Sigmoid colon (tissue), 7 donors: ENCODE results near the gene ETS1. TPM values are rescaled to one million over a fixed set of nuclear protein-coding genes. Genes with fewer than 3 reads are reported as not detected.

Experiments used
- DNase-seq: peaks from one replicate; pipeline ENCODE4 v3.0.0-alpha.2; 2019
- H3K27ac ChIP-seq, 4 donors: fragments of 200-600 bp; sonication (generic); one replicate each; pipeline ENCODE4 v1.5.1; 2016 to 2019; ENCODE audit warnings: mild to moderate bottlenecking in 1 of 4
- H3K27me3 ChIP-seq, 3 donors: fragments of 200-600 bp; sonication (generic); one replicate each; pipeline ENCODE4 v1.5.1; 2019; ENCODE audit warnings: mild to moderate bottlenecking in 1 of 3
- H3K36me3 ChIP-seq, 4 donors: fragments of 200-600 bp; sonication (generic); one replicate each; pipeline ENCODE4 v1.5.1; 2016 to 2019
- H3K4me1 ChIP-seq, 4 donors: fragments of 200-600 bp; sonication (generic); one replicate each; pipeline ENCODE4 v1.5.1; 2017 to 2019
- H3K4me3 ChIP-seq, 4 donors: fragments of 200-600 bp; sonication (generic); one replicate each; pipeline ENCODE4 v1.5.1; 2017 to 2019; ENCODE audit warnings: mild to moderate bottlenecking in 2 of 4, moderate library complexity in 1 of 4
- H3K9me3 ChIP-seq, 4 donors: fragments of 200-600 bp in 3 of 4; sonication (generic) in 3 of 4; one replicate each; pipeline versions ENCODE4 v1.5.1 to v1.6.1; 2013 to 2019
- CTCF ChIP-seq, 4 experiments: fragments of 450-650 bp in 3 of 4; fragments of 200-600 bp in 1 of 4; IDR thresholded peaks; one replicate each; pipeline ENCODE4 v1.5.1; 2016 to 2019; ENCODE audit warnings: antibody characterized with exemption in 4 of 4, mild to moderate bottlenecking in 3 of 4, moderate library complexity in 2 of 4
- EP300 ChIP-seq, 4 donors: sonication (generic); formaldehyde crosslinking; IDR thresholded peaks; one replicate each; pipeline ENCODE4 v1.6.1; 2017; ENCODE audit warnings: antibody characterized with exemption in 4 of 4
- POLR2A ChIP-seq, 2 donors: fragments of 450-650 bp; IDR thresholded peaks; one replicate each; pipeline ENCODE4 v1.6.1; 2016; ENCODE audit warnings: antibody characterized with exemption in 2 of 2, mild to moderate bottlenecking in 2 of 2, moderate library complexity in 2 of 2
- POLR2AphosphoS5 ChIP-seq, 4 donors: sonication (generic); formaldehyde crosslinking; IDR thresholded peaks; one replicate each; pipeline ENCODE4 v1.6.1; 2017; ENCODE audit warnings: antibody characterized with exemption in 4 of 4
- WGBS, 2 donors: extraction: QIAGEN DNeasy Blood & Tissue Kit; methylation state at CpG; one replicate each; pipeline ENCODE4 v1.1.7; 2013; 5-methylcytosine and 5-hydroxymethylcytosine counted together
- intact Hi-C: fragments of 100-400 bp; cut with DNase I; formaldehyde crosslinking; loops from one replicate; pipeline ENCODE4 v1.15.1; 2023
- polyA plus RNA-seq, 3 donors: library from polyadenylated mRNA; stranded (reverse); fragments of 200-250 nt; gene quantifications; one replicate each; pipeline ENCODE4 v1.2.3, GENCODE V29; 2013
- total RNA-seq, 4 donors: library from RNA; depleted of rRNA; stranded (reverse); fragments of >200 nt; gene quantifications; one replicate each; pipeline ENCODE4 v1.1.0, GENCODE V29; 2016
- donor health status: healthy with polysubstance abuse.
- donor health status: Bipolar disorder and iron deficiency.
- donor health status: healthy.

Gene ETS1
- total and polyA plus RNA-seq, 7 donors, result 12.5 to 122 (median 24.6) TPM

GRCh38 chr11:128603752-128604414, 16.5 kb upstream of the ETS1 start:
- H3K4me3 ChIP-seq, result no peak overlapping the region

DNA sequence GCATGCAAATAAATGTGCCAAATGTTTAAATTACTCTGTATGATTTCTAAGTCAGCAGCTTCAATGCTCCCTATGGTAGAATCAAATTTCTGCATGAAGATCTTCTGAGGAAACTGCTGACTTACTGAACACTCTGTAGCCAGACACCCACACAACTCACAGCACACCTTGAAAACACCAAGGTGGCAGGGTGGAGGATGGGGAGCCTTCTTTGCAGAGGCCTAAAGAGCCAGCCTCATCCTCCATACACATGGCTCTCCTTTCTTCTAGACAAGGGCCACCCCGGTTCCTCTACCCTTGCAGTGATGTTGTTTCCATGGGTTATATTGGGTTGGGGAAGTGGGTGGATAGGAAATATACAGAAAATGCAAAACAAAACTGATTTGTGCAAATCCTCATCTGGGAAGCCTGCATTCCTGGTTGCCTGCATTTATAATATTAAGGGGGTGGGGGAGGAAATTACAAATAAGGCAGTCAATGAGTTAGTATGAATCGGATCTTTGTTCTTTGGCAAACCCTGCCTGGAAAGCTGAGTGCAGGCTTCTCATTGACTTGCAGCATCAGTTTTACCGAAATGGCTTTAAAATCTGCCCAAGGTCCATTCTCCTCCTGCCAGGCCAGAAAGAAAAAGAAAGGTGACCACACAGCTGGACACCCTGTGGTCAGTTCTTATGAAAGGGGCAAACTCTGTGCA, 15.8 kb upstream of the ETS1 start:
- no peak for TF ChIP-seq CTCF (IDR thresholded peaks at IDR 0.05)
- no peak for TF ChIP-seq POLR2A (IDR thresholded peaks at IDR 0.05)
- no peak for TF ChIP-seq EP300 (IDR thresholded peaks at IDR 0.05)
- TF ChIP-seq POLR2AphosphoS5 (IDR thresholded peaks at IDR 0.05), result no peak
- H3K27ac ChIP-seq, result no peak overlapping the region

More at GRCh38 chr11:128603752-128604414, 16.5 kb upstream of the ETS1 start:
- H3K36me3 ChIP-seq, result no peaks in the 10 kb centered on the region
- no peak for TF ChIP-seq EP300 (IDR thresholded peaks at IDR 0.05)
- no peak for TF ChIP-seq POLR2A (IDR thresholded peaks at IDR 0.05)
- no peak for TF ChIP-seq CTCF (IDR thresholded peaks at IDR 0.05)
- TF ChIP-seq POLR2AphosphoS5 (IDR thresholded peaks at IDR 0.05), result no peak
- no peaks in the 10 kb centered on the region for H3K27me3 ChIP-seq
- H3K9me3 ChIP-seq, result no peaks in the 10 kb centered on the region
- H3K27ac ChIP-seq, result no peak overlapping the region
- 77 to 79% methylated on average over 5 of the region's 5 CpGs for WGBS, 2 donors
- intact Hi-C loops, result loop anchor here (10.0 kb wide), 1 partner anchor 49 kb away; no protein-coding TSS in a partner anchor
- no peaks in the 10 kb centered on the region for H3K4me1 ChIP-seq
- DNase-seq, result no peak

GRCh38 chr11:128599729-128600128, 12.4 kb upstream of the ETS1 start:
- Histone ChIP-seq H3K4me1 (no peaks in the 10 kb centered on the region), H3K9me3 (no peaks in the 10 kb centered on the region), H3K27me3 (no peaks in the 10 kb centered on the region), H3K27ac (no peak overlapping the region), H3K4me3 (no peak overlapping the region), H3K36me3 (no peaks in the 10 kb centered on the region)
- DNase-seq, result no peak
- TF ChIP-seq CTCF (IDR thresholded peaks at IDR 0.05) (no peak), POLR2A (IDR thresholded peaks at IDR 0.05) (no peak), EP300 (IDR thresholded peaks at IDR 0.05) (no peak), POLR2AphosphoS5 (IDR thresholded peaks at IDR 0.05) (no peak)
- WGBS, 2 donors, result 78 to 81% methylated on average over 1 of the region's 1 CpG
- intact Hi-C loops, result loop anchor here (10.0 kb wide), 1 partner anchor 45 kb away; no protein-coding TSS in a partner anchor

More for the DNA sequence above, 15.8 kb upstream of the ETS1 start:
- no peaks in the 10 kb centered on the region for H3K4me1 ChIP-seq
- no peaks in the 10 kb centered on the region for H3K9me3 ChIP-seq
- no peak overlapping the region for H3K4me3 ChIP-seq
- no peaks in the 10 kb centered on the region for H3K36me3 ChIP-seq
- intact Hi-C loops, result loop anchor here (10.0 kb wide), 1 partner anchor 48 kb away; no protein-coding TSS in a partner anchor
- no peak for DNase-seq
- H3K27me3 ChIP-seq, result no peaks in the 10 kb centered on the region
- WGBS, 2 donors, result 80 to 91% methylated on average over 3 of the region's 3 CpGs

DNA sequence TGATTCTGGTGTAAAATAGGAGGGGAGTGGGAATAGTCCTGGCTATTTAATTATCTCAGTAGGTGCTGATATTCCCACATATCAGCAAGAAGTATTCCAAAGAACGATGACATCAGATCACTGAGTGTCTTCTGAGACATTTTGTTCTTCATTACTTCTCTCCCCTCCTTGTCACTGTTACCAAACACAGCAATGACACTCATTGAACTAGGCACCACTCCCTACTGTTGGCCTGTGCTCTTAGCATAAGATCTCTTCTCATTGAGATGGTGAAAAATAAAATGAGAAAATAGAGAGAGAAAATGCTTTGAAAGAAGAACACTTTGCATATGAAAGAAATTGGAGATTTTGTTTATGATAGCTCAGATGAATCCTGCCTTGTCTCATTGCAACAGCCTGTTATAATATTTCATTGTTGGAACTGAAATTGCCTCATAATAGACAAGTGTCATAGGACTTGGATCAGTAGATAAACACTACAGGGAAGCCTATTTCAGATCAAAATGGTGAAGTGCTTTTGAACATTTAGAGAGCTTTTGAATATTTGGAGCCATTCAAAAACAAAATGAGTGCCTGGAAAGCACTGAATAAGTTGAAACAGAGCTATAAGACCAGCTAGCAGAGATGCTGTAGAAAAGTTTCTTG, 11.3 kb upstream of the ETS1 start:
- H3K27ac ChIP-seq, result no peak overlapping the region
- no peaks in the 10 kb centered on the region for H3K4me1 ChIP-seq
- intact Hi-C loops, result no loop called here
- H3K27me3 ChIP-seq, result no peaks in the 10 kb centered on the region
- no peak overlapping the region for H3K4me3 ChIP-seq
- 83 to 89% methylated on average over 1 of the region's 1 CpG for WGBS, 2 donors
- TF ChIP-seq CTCF (IDR thresholded peaks at IDR 0.05), result no peak
- no peak for TF ChIP-seq EP300 (IDR thresholded peaks at IDR 0.05)
- no peak for TF ChIP-seq POLR2AphosphoS5 (IDR thresholded peaks at IDR 0.05)
- no peak for TF ChIP-seq POLR2A (IDR thresholded peaks at IDR 0.05)
- H3K36me3 ChIP-seq, result no peaks in the 10 kb centered on the region
- no peak for DNase-seq
- no peaks in the 10 kb centered on the region for H3K9me3 ChIP-seq
